ENCODE data around the gene ZFAND2A. TPM values are rescaled to one million over a fixed set of nuclear protein-coding genes. Genes with fewer than 3 reads are reported as not detected.

Gene ZFAND2A
- polyA plus RNA-seq, 1 donor (not counting 4 experiments of a cell fraction or from before 2014, with no cell fraction given): 25.5 TPM

DNA sequence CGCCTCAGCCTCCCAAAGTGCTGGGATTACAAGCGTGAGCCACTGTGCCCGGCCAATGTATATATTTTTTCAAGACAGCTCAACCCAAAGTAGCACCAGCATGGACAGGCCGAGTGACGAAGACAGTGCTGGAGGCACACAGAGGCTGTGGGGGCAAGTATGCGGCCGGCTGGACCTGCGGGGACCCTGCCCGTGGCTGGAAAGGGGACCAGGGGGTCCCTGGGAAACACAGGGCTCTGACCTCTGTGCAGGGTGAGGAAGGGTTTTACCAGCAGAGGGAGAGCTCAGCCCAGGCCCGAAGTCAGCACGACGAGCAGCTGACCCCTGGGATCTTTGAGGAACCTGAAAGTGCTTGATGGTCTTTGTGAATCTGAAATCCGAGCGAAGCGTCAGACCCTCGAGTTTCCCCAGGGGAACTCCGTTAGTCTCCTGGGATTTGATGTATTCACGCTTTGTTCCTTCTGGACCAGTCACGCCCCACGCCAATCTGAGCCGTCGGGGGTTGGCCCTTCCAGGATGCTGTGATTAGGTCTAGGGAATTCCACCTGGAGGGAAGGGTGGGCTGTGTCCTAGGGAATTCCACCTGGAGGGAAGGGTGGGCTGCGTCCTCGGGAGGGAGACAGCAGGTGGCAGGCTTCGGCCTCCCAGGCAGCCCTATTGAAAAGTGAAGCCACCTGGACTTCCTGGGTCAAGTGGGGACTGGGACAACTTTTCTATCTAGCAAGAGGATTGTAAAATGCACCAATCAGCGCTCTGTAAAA lies 10.9 kb upstream of the ZFAND2A start:
- no peak overlapping the region for H3K4me2 ChIP-seq (ENCODE audit: control insufficient read depth, extremely low read depth, insufficient read depth, low read depth, low read length)
- FAIRE-seq: no peak
- no peaks in the 10 kb centered on the region for H3K36me3 ChIP-seq (ENCODE audit: control insufficient read depth in 2 of 2, extremely low read depth in 1 of 2, insufficient read depth in 2 of 2, low read length in 2 of 2)
- TF ChIP-seq EZH2 (IDR thresholded peaks at IDR 0.05; ENCODE audit: low read length): no peak
- TF ChIP-seq, protein P1, sequence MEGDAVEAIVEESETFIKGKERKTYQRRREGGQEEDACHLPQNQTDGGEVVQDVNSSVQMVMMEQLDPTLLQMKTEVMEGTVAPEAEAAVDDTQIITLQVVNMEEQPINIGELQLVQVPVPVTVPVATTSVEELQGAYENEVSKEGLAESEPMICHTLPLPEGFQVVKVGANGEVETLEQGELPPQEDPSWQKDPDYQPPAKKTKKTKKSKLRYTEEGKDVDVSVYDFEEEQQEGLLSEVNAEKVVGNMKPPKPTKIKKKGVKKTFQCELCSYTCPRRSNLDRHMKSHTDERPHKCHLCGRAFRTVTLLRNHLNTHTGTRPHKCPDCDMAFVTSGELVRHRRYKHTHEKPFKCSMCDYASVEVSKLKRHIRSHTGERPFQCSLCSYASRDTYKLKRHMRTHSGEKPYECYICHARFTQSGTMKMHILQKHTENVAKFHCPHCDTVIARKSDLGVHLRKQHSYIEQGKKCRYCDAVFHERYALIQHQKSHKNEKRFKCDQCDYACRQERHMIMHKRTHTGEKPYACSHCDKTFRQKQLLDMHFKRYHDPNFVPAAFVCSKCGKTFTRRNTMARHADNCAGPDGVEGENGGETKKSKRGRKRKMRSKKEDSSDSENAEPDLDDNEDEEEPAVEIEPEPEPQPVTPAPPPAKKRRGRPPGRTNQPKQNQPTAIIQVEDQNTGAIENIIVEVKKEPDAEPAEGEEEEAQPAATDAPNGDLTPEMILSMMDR (optimal IDR thresholded peaks at IDR 0.05 in 1 of 3, IDR thresholded peaks at IDR 0.05 in 1 of 3, conservative IDR thresholded peaks at IDR 0.05 in 1 of 3; ENCODE audit: extremely low read depth in 1 of 3, insufficient read depth in 2 of 3, low read length in 3 of 3): no peak
- H3K4me3 ChIP-seq (ENCODE audit: control insufficient read depth in 2 of 3, extremely low read depth in 1 of 3, insufficient read depth in 2 of 3, low read depth in 1 of 3, low read length in 3 of 3): no peak overlapping the region
- H3K27ac ChIP-seq (ENCODE audit: control insufficient read depth, insufficient read depth, low read length): no peak overlapping the region
- H3K9ac ChIP-seq (ENCODE audit: control insufficient read depth, extremely low read depth, insufficient read depth, low read length): no peak overlapping the region
- no peaks in the 10 kb centered on the region for H3K9me1 ChIP-seq (ENCODE audit: control insufficient read depth, extremely low read depth, insufficient read depth, low read length)
- dilution Hi-C loops (cut with MboI; ENCODE audit: extremely low pct_ligation_motif_present, low sequenced_read_pairs): no loop called here
- no peaks in the 10 kb centered on the region for H4K20me1 ChIP-seq (ENCODE audit: control insufficient read depth, extremely low read depth, insufficient read depth, low read length)
- no peaks in the 10 kb centered on the region for H3K79me2 ChIP-seq (ENCODE audit: control insufficient read depth, insufficient read depth, low read length)
- DNase-seq (ENCODE audit: low read depth, low spot score): no peak
- no peaks in the 10 kb centered on the region for H3K9me3 ChIP-seq (ENCODE audit: control insufficient read depth, low read depth, low read length)
- H3K4me1 ChIP-seq (ENCODE audit: control insufficient read depth, extremely low read depth, insufficient read depth, low read length): peaks cover 2% of the 10 kb centered on the region
- no peaks in the 10 kb centered on the region for H3K27me3 ChIP-seq (ENCODE audit: control insufficient read depth, extremely low read depth, insufficient read depth, low read length)
- no peak overlapping the region for H2AFZ ChIP-seq (ENCODE audit: control insufficient read depth, low read length)

DNA sequence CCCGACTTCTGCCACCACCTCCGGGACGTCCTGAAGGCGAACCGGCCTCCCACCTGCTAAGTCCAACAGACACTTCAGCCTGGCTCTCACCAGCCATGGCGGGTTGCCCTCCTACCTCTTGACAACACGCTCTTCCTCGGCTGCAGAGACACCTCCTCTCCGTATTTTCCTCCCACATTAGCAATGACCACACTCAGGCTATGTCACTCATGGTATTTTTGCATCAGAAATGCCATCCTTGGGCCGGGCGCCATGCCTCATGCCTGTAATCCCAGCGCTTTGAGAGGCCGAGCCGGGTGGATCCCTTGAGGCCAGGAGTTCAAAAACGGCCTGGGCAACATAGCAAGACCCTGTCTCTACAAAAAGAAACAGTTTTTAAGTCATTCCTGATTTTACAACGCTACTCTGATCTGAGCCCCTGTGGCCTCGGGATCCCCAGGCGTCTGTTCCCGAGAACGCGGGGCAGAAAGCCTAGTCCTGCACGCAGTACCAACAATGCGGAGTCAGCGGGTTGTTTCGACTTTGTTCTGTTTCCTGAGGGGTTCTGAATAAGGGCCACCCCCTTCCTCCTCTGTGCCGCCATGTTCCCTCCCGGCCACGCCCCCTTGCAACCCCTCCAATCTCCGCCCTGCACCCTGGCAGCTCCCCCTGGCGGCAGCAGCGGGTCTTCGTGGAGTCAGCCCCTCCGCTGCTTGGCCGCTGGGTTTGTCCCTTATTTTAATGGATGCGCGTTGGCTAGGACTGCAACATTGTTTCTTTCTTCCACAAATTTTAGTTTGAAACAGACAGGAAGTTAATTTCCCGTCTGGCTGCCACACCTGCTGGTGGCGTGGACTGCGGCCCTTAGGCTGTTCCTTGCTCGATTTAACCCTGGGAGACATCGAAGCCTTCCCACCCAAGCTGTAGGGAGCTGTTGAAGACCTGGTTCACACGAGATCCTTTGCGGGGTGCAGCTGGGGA lies 9.7 kb upstream of the ZFAND2A start:
- H3K27me3 ChIP-seq (ENCODE audit: control insufficient read depth, extremely low read depth, insufficient read depth, low read length): no peaks in the 10 kb centered on the region
- H2AFZ ChIP-seq (ENCODE audit: control insufficient read depth, low read length): peak overlapping the region; percentile 90
- H3K9me3 ChIP-seq (ENCODE audit: control insufficient read depth, low read depth, low read length): no peaks in the 10 kb centered on the region
- no peaks in the 10 kb centered on the region for H4K20me1 ChIP-seq (ENCODE audit: control insufficient read depth, extremely low read depth, insufficient read depth, low read length)
- no peak for FAIRE-seq
- H3K9ac ChIP-seq (ENCODE audit: control insufficient read depth, extremely low read depth, insufficient read depth, low read length): peak overlapping the region; percentile 73
- peak overlapping the region; percentile 82 for H3K4me2 ChIP-seq (ENCODE audit: control insufficient read depth, extremely low read depth, insufficient read depth, low read depth, low read length)
- H3K4me3 ChIP-seq (ENCODE audit: control insufficient read depth in 2 of 3, extremely low read depth in 1 of 3, insufficient read depth in 2 of 3, low read depth in 1 of 3, low read length in 3 of 3): peak overlapping the region in 2 of 3 experiments; percentile 56 to 76
- H3K9me1 ChIP-seq (ENCODE audit: control insufficient read depth, extremely low read depth, insufficient read depth, low read length): no peaks in the 10 kb centered on the region
- dilution Hi-C loops (cut with MboI; ENCODE audit: extremely low pct_ligation_motif_present, low sequenced_read_pairs): no loop called here
- TF ChIP-seq EZH2 (IDR thresholded peaks at IDR 0.05; ENCODE audit: low read length): no peak
- TF ChIP-seq, protein P1 (optimal IDR thresholded peaks at IDR 0.05 in 1 of 3, IDR thresholded peaks at IDR 0.05 in 1 of 3, conservative IDR thresholded peaks at IDR 0.05 in 1 of 3; ENCODE audit: extremely low read depth in 1 of 3, insufficient read depth in 2 of 3, low read length in 3 of 3): peak; percentile 65 to 94 (median 93)
- peaks cover under 1 to 5% of the 10 kb centered on the region in 2 experiments for H3K36me3 ChIP-seq (ENCODE audit: control insufficient read depth in 2 of 2, extremely low read depth in 1 of 2, insufficient read depth in 2 of 2, low read length in 2 of 2)
- no peak for DNase-seq (ENCODE audit: low read depth, low spot score)
- peaks cover 2% of the 10 kb centered on the region for H3K4me1 ChIP-seq (ENCODE audit: control insufficient read depth, extremely low read depth, insufficient read depth, low read length)
- peak overlapping the region; percentile 65 for H3K27ac ChIP-seq (ENCODE audit: control insufficient read depth, insufficient read depth, low read length)
- no peaks in the 10 kb centered on the region for H3K79me2 ChIP-seq (ENCODE audit: control insufficient read depth, insufficient read depth, low read length)

Measured in keratinocyte (primary cell).